Right lobe of liver (tissue), 6 donors: ENCODE data around the gene NCL. TPM values are rescaled to one million over a fixed set of nuclear protein-coding genes. Genes with fewer than 3 reads are reported as not detected.
A peak's percentile ranks its signal among the peaks of the same experiment; 100 is the strongest.

Experiments used
- ATAC-seq, 4 donors: fragments of 200-7000 bp; cut with Tn5 transposase; one replicate each; pipeline ENCODE4 v1.9.1; 2020; ENCODE audit warnings: mild to moderate bottlenecking in 4 of 4, moderate library complexity in 4 of 4
- DNase-seq, 3 donors: peaks; one replicate each; pipeline ENCODE4 v3.0.0-alpha.2; 2020
- H3K27ac ChIP-seq, 3 donors: fragments of 200-600 bp; one replicate each; pipeline ENCODE4 v1.8.0; 2022
- H3K27me3 ChIP-seq, 2 donors: fragments of 200-600 bp; one replicate each; pipeline ENCODE4 v1.8.0; 2022
- H3K36me3 ChIP-seq, 4 donors: fragments of 200-600 bp; sonication (generic) in 1 of 4; one replicate each; pipeline versions ENCODE4 v1.5.1 to v1.8.0; 2017 to 2022; ENCODE audit warnings: control low read depth in 1 of 4
- H3K4me1 ChIP-seq, 4 donors: fragments of 200-600 bp; sonication (generic) in 1 of 4; one replicate each; pipeline versions ENCODE4 v1.5.1 to v1.8.0; 2017 to 2022; ENCODE audit warnings: control low read depth in 1 of 4
- H3K4me3 ChIP-seq, 3 donors: fragments of 200-600 bp; one replicate each; pipeline ENCODE4 v1.8.0; 2022
- H3K9me3 ChIP-seq, 4 donors: fragments of 200-600 bp; sonication (generic) in 1 of 4; one replicate each; pipeline versions ENCODE4 v1.5.1 to v1.8.0; 2017 to 2022; ENCODE audit warnings: control low read depth in 1 of 4
- POLR2A ChIP-seq: fragments of 450-650 bp; IDR thresholded peaks from one replicate; pipeline ENCODE4 v1.6.1; 2017; ENCODE audit warnings: antibody characterized with exemption, mild to moderate bottlenecking
- WGBS: methylation state at CpG from one replicate; pipeline ENCODE4 v1.1.6; 2018; ENCODE audit warnings: low coverage, low lambda C conversion rate; ENCODE audit not compliant: insufficient coverage; ENCODE audit errors: missing lambda C conversion rate; 5-methylcytosine and 5-hydroxymethylcytosine counted together
- intact Hi-C, 2 donors: fragments of 100-400 bp; cut with DNase I; formaldehyde crosslinking; loops; one replicate each; pipeline versions ENCODE4 v1.11.2 to v1.14.1; 2022
- total RNA-seq, 6 experiments: library from RNA; depleted of rRNA in 2 of 6; stranded (reverse); fragments of >200 nt in 2 of 6; fragmentation: NEBNext Ultra II Directional in 3 of 6; extraction: Animal tissue kit (Norgen Biotek cat#: 25700) in 3 of 6; gene quantifications; one replicate each; pipeline versions ENCODE4 v1.1.0 to v1.2.4, GENCODE V29; 2016 to 2023
- TF ChIP-seq, protein P1 (sequence below), 4 donors: fragments of 200-600 bp in 3 of 4; fragments of 450-650 bp in 1 of 4; IDR thresholded peaks; one replicate each; pipeline versions ENCODE4 v1.5.1 to v1.8.0; 2016 to 2022; ENCODE audit warnings: antibody characterized with exemption in 4 of 4, mild to moderate bottlenecking in 2 of 4
- donor health status: DM: no; HTN: yes; CAD: no.
- donor health status: DM: no; HTN: no; CAD: no.
- donor health status: DM: no; HTN: no; CAD: no.
- donor health status: DM: no; HTN: yes; CAD: no.
- donor health status: DM: no; HTN: yes; CAD: no.

Gene NCL
- total RNA-seq, 6 experiments from 2014 or later: 78.8 to 203 (median 146) TPM

- H3K9me3 ChIP-seq: no peaks in the 10 kb centered on the region
- H3K4me1 ChIP-seq: no peaks in the 10 kb centered on the region
- no peak overlapping the region for H3K27ac ChIP-seq
- H3K27me3 ChIP-seq: no peaks in the 10 kb centered on the region
- TF ChIP-seq POLR2A: no peak
- TF ChIP-seq, protein P1, sequence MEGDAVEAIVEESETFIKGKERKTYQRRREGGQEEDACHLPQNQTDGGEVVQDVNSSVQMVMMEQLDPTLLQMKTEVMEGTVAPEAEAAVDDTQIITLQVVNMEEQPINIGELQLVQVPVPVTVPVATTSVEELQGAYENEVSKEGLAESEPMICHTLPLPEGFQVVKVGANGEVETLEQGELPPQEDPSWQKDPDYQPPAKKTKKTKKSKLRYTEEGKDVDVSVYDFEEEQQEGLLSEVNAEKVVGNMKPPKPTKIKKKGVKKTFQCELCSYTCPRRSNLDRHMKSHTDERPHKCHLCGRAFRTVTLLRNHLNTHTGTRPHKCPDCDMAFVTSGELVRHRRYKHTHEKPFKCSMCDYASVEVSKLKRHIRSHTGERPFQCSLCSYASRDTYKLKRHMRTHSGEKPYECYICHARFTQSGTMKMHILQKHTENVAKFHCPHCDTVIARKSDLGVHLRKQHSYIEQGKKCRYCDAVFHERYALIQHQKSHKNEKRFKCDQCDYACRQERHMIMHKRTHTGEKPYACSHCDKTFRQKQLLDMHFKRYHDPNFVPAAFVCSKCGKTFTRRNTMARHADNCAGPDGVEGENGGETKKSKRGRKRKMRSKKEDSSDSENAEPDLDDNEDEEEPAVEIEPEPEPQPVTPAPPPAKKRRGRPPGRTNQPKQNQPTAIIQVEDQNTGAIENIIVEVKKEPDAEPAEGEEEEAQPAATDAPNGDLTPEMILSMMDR (IDR thresholded peaks at IDR 0.05): no peak
- 74% methylated on average over 5 of the region's 6 CpGs for WGBS
- H3K36me3 ChIP-seq: no peaks in the 10 kb centered on the region
- DNase-seq: no peak
- ATAC-seq: no peak
- intact Hi-C loops: no loop called here
- no peak overlapping the region for H3K4me3 ChIP-seq
Measured at GRCh38 chr2:231429152-231429551, 35.1 kb downstream of the NCL start.

- Histone ChIP-seq H3K9me3 (no peaks in the 10 kb centered on the region), H3K36me3 (no peaks in the 10 kb centered on the region), H3K4me1 (no peaks in the 10 kb centered on the region), H3K27ac (no peak overlapping the region), H3K4me3 (no peak overlapping the region), H3K27me3 (no peaks in the 10 kb centered on the region)
- DNase-seq (no peak), ATAC-seq (no peak)
- WGBS: 49% methylated on average over 3 of the region's 3 CpGs
- intact Hi-C loops: no loop called here
- no peak for TF ChIP-seq POLR2A
- TF ChIP-seq, protein P1 (IDR thresholded peaks at IDR 0.05): no peak
Measured at GRCh38 chr2:231427116-231427515, 37.2 kb downstream of the NCL start.

DNA sequence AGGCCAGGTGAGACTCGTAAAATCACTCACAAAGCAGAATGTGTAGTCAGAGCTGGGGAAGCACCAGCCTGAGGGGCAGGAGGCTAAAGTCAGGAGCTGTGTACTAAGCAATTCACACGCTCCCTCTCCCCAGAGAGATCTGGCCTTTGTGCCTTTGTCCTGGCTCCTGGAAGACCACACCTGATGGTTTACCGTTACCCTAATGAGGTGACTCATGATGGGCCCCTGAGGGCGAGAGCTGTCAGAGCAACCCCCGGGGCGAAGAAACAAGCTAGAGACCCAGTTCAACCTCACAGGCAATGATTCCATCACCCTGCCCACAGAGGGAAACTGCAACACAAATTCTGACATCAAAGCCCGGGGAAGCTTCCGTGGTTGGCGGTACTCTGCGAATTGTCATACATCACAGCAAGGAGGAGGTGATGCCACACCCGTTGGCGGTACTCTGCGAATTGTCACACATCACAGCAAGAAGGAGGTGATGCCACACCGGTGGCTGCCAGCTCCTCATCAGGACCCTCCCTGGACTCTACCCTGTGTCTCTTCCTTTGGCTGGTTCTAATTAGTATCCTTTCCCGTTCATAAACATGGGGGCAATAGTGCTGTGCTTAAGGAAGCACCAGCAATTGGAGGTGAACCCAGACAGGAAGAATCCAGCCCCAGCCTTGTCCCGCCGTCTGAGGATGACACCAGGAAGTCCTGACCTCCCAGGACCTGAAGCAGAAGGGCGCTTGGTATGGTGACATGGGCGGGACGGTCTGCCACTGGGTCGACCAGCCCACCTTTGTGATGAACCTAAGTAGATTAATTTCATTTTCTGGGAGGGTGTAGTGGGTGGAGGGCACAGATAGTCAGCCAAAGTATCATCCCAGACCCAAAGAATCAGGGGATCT lies 38.2 kb downstream of the NCL start:
- no peak for TF ChIP-seq POLR2A
- TF ChIP-seq, protein P1 (IDR thresholded peaks at IDR 0.05): no peak
- DNase-seq (no peak), ATAC-seq (peak in 1 of 4 donors; percentile 33)
- Histone ChIP-seq H3K27ac (no peak overlapping the region), H3K36me3 (no peaks in the 10 kb centered on the region), H3K4me1 (no peaks in the 10 kb centered on the region), H3K4me3 (no peak overlapping the region), H3K9me3 (no peaks in the 10 kb centered on the region), H3K27me3 (no peaks in the 10 kb centered on the region)
- intact Hi-C loops: no loop called here
- 72% methylated on average over 7 of the region's 21 CpGs for WGBS

DNA sequence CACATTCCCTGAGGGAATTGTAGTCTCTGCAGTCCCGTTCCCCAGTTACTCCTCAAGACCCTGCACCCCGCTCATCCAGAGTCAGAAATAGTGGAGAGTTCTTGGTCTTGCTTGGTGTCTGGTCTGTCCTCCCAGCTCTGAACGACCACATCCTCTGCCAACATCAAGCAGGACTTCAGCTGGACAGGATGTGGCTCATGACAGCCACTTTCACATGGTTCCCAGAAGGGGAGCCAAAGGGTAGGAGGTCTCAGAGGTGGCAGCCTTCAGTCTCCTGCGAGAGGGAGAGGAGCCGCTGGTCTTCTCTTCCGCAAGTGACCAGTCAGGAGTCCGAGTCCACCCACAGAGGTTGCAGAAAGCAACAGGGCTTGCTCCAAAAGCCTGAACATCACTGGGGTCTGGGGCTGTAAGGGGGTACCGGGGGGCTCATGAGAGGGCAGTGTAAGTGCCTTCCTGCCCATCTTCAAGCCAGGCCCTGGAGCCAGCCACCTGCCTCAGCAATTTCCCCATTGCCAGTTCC lies 38.9 kb downstream of the NCL start:
- DNase-seq (no peak), ATAC-seq (no peak)
- Histone ChIP-seq H3K4me1 (no peaks in the 10 kb centered on the region), H3K4me3 (no peak overlapping the region), H3K9me3 (no peaks in the 10 kb centered on the region), H3K27ac (no peak overlapping the region), H3K27me3 (no peaks in the 10 kb centered on the region), H3K36me3 (no peaks in the 10 kb centered on the region)
- intact Hi-C loops: no loop called here
- TF ChIP-seq, protein P1 (IDR thresholded peaks at IDR 0.05): no peak
- TF ChIP-seq POLR2A: no peak
- WGBS: 14% methylated on average over 2 of the region's 8 CpGs
